H1 (cell line): Measurements from ENCODE around the gene CACNG4. TPM values are rescaled to one million over a fixed set of nuclear protein-coding genes. Genes with fewer than 3 reads are reported as not detected.

Source experiments
- CTCF ChIA-PET: fragments of 300-600 bp; sonication (Branson Sonifier 250); formaldehyde crosslinking; loops from one replicate; lab custom pipeline; 2021; ENCODE audit not compliant: partially characterized antibody; lab: Charles Lee
- POLR2A ChIA-PET: fragments of 300-600 bp; sonication (Branson Sonifier 250); formaldehyde crosslinking; loops from one replicate; lab custom pipeline; 2021; ENCODE audit warnings: inconsistent platforms; ENCODE audit not compliant: partially characterized antibody; lab: Charles Lee
- DNase-seq, 2 experiments: peaks; one replicate each; pipeline versions ENCODE4 v3.0.0 to v3.0.0-alpha.2; 2010 to 2022; ENCODE audit warnings: low spot score in 2 of 2, low read depth in 1 of 2, mixed read lengths in 1 of 2
- FAIRE-seq: peaks from 2 replicates; lab custom pipeline; 2011; peaks lifted over from hg19 to GRCh38; lab: Jason Lieb, UNC
- H2AFZ ChIP-seq: 2 replicates; pipeline ENCODE4 v1.8.1; 2012; ENCODE audit warnings: low read length, inconsistent platforms
- H2AK5ac ChIP-seq: 2 replicates; pipeline ENCODE4 v1.6.1; 2013; ENCODE audit warnings: low read depth, low read length
- H2BK120ac ChIP-seq: replicated peaks from 2 replicates; pipeline ENCODE3; 2013; ENCODE audit warnings: low read depth, low read length, inconsistent platforms
- H2BK12ac ChIP-seq: 2 replicates; pipeline ENCODE4 v1.6.1; 2013; ENCODE audit warnings: low read depth, low read length
- H2BK15ac ChIP-seq: 2 replicates; pipeline ENCODE4 v1.6.1; 2013; ENCODE audit warnings: low read length
- H2BK20ac ChIP-seq: 2 replicates; pipeline ENCODE4 v1.6.1; 2013; ENCODE audit warnings: low read length
- H2BK5ac ChIP-seq: 2 replicates; pipeline ENCODE4 v1.6.1; 2013; ENCODE audit warnings: low read depth, low read length
- H3K14ac ChIP-seq: 2 replicates; pipeline ENCODE4 v1.6.1; 2013; ENCODE audit warnings: inconsistent platforms; ENCODE audit not compliant: insufficient read length
- H3K18ac ChIP-seq: 2 replicates; pipeline ENCODE4 v1.6.1; 2013; ENCODE audit warnings: low read length; ENCODE audit errors: extremely low read depth
- H3K23ac ChIP-seq: 2 replicates; pipeline ENCODE4 v1.6.1; 2013; ENCODE audit warnings: inconsistent platforms; ENCODE audit not compliant: insufficient read length
- H3K23me2 ChIP-seq: 2 replicates; pipeline ENCODE4 v1.6.1; 2013; ENCODE audit warnings: low read depth, low read length
- H3K27ac ChIP-seq: 2 replicates; pipeline ENCODE4 v1.6.1; 2011; ENCODE audit warnings: low read depth, low read length, inconsistent platforms
- H3K27me3 ChIP-seq, 4 experiments: replicated peaks in 1 of 4; 1 replicate in 1 of 4; 2 replicates in 3 of 4; pipeline versions ENCODE4 v1.6.1 to v1.8.1; 2011 to 2013; ENCODE audit warnings: low read length in 3 of 4, mild to moderate bottlenecking in 3 of 4, inconsistent platforms in 2 of 4, mixed read lengths in 2 of 4, moderate library complexity in 1 of 4; ENCODE audit not compliant: control insufficient read depth in 3 of 4, insufficient read depth in 3 of 4; ENCODE audit errors: extremely low read depth in 1 of 4
- H3K36me3 ChIP-seq, 4 experiments: 2 replicates each; pipeline versions ENCODE4 v1.6.1 to v1.8.1; 2011 to 2013; ENCODE audit warnings: mild to moderate bottlenecking in 4 of 4, low read length in 3 of 4, moderate library complexity in 2 of 4, control low read depth in 1 of 4, inconsistent platforms in 1 of 4; ENCODE audit not compliant: insufficient read depth in 4 of 4, control insufficient read depth in 2 of 4
- H3K4ac ChIP-seq: replicated peaks from 2 replicates; pipeline ENCODE3; 2013; ENCODE audit warnings: low read length, low read depth, mixed read lengths, inconsistent platforms; ENCODE audit not compliant: insufficient read length
- H3K4me1 ChIP-seq, 4 experiments: replicated peaks in 1 of 4; 1 replicate in 1 of 4; 2 replicates in 3 of 4; pipeline versions ENCODE4 v1.6.1 to v1.8.1; 2011 to 2013; ENCODE audit warnings: low read length in 3 of 4, inconsistent platforms in 2 of 4, mixed read lengths in 1 of 4; ENCODE audit not compliant: insufficient read depth in 4 of 4, control insufficient read depth in 3 of 4
- H3K4me2 ChIP-seq, 2 experiments: 2 replicates each; pipeline versions ENCODE4 v1.6.1 to v1.8.1; 2011 to 2013; ENCODE audit warnings: low read depth in 2 of 2, low read length in 2 of 2, control low read depth in 1 of 2, inconsistent platforms in 1 of 2, mild to moderate bottlenecking in 1 of 2; ENCODE audit not compliant: insufficient read depth in 1 of 2
- H3K4me3 ChIP-seq, 4 experiments: fragments of 200-600, 300-600 bp in 1 of 4; sonication (generic), shearing (Covaris generic), sonication (Bioruptor Twin) in 1 of 4; 2 replicates each; pipeline versions ENCODE4 v1.5.1 to v1.8.1; 2011 to 2016; ENCODE audit warnings: low read length in 4 of 4, low read depth in 3 of 4, control low read depth in 2 of 4, inconsistent platforms in 2 of 4, mild to moderate bottlenecking in 2 of 4, mixed read lengths in 1 of 4, moderate library complexity in 1 of 4; ENCODE audit not compliant: insufficient read depth in 2 of 4; ENCODE audit errors: extremely low read depth in 1 of 4
- H3K56ac ChIP-seq: replicated peaks from 2 replicates; pipeline ENCODE3; 2013; ENCODE audit warnings: low read depth, mild to moderate bottlenecking, mixed read lengths, low read length, inconsistent platforms; ENCODE audit not compliant: insufficient read length
- H3K79me1 ChIP-seq: 2 replicates; pipeline ENCODE4 v1.6.1; 2013; ENCODE audit warnings: low read depth, low read length, control low read depth
- H3K79me2 ChIP-seq, 2 experiments: 2 replicates each; pipeline versions ENCODE4 v1.6.1 to v1.8.1; 2012 to 2013; ENCODE audit warnings: low read length in 2 of 2, mild to moderate bottlenecking in 2 of 2, inconsistent platforms in 1 of 2; ENCODE audit not compliant: insufficient read depth in 2 of 2, control insufficient read depth in 1 of 2
- H3K9ac ChIP-seq, 4 experiments: replicated peaks in 1 of 4; 1 replicate in 1 of 4; 2 replicates in 3 of 4; pipeline versions ENCODE4 v1.6.1 to v1.8.1; 2011 to 2013; ENCODE audit warnings: low read depth in 3 of 4, low read length in 3 of 4, control low read depth in 2 of 4, mild to moderate bottlenecking in 2 of 4, moderate library complexity in 2 of 4, inconsistent platforms in 1 of 4; ENCODE audit errors: extremely low read depth in 1 of 4
- H3K9me3 ChIP-seq, 2 experiments: 2 replicates each; pipeline versions ENCODE4 v1.6.1 to v1.8.1; 2012 to 2013; ENCODE audit warnings: mild to moderate bottlenecking in 2 of 2, moderate library complexity in 2 of 2, control low read depth in 1 of 2, inconsistent platforms in 1 of 2, low read depth in 1 of 2, low read length in 1 of 2, mixed read lengths in 1 of 2; ENCODE audit not compliant: insufficient read depth in 2 of 2
- H4K20me1 ChIP-seq, 2 experiments: replicated peaks in 1 of 2; 2 replicates each; pipeline versions ENCODE3 to v1.8.1; 2011 to 2013; ENCODE audit warnings: inconsistent platforms in 2 of 2, low read length in 2 of 2, mild to moderate bottlenecking in 1 of 2; ENCODE audit not compliant: insufficient read depth in 2 of 2, control insufficient read depth in 1 of 2
- H4K5ac ChIP-seq: 2 replicates; pipeline ENCODE4 v1.6.1; 2013; ENCODE audit warnings: low read length, low read depth, mixed read lengths, inconsistent platforms; ENCODE audit not compliant: insufficient read length
- H4K8ac ChIP-seq: 2 replicates; pipeline ENCODE4 v1.8.0; 2013; ENCODE audit warnings: mild to moderate bottlenecking, moderate library complexity, low read length, inconsistent platforms; ENCODE audit not compliant: insufficient read depth; ENCODE audit errors: extremely low read depth
- H4K91ac ChIP-seq: replicated peaks from 2 replicates; pipeline ENCODE3; 2013; ENCODE audit warnings: low read length, mixed read lengths, inconsistent platforms; ENCODE audit not compliant: insufficient read length
- ASH2L ChIP-seq: fragments of 200-600, 300-600 bp; sonication (generic); IDR thresholded peaks from one replicate; pipeline ENCODE4 v1.7.1; 2017; ENCODE audit warnings: low read length
- BCL11A ChIP-seq, 2 experiments: IDR thresholded peaks; one replicate each; pipeline ENCODE4 v1.6.1; 2011; ENCODE audit warnings: low read depth in 2 of 2, low read length in 2 of 2, mild to moderate bottlenecking in 2 of 2
- CBX8 ChIP-seq: fragments of 300-800, 300-1000 bp; sonication (generic); IDR thresholded peaks from 2 replicates; pipeline ENCODE4 v1.7.1; 2016; ENCODE audit warnings: low read depth, low read length, borderline replicate concordance
- CHD1 ChIP-seq: IDR thresholded peaks from 2 replicates; pipeline ENCODE4 v1.6.1; 2012; ENCODE audit warnings: low read depth, low read length, improper control_type of control experiment
- CHD2 ChIP-seq: IDR thresholded peaks from 2 replicates; pipeline ENCODE4 v1.6.1; 2012; ENCODE audit warnings: low read length, improper control_type of control experiment
- EGR1 ChIP-seq: IDR thresholded peaks from 2 replicates; pipeline ENCODE4 v1.6.1; 2011; ENCODE audit warnings: low read depth, low read length, borderline replicate concordance
- GABPA ChIP-seq: IDR thresholded peaks from 2 replicates; pipeline ENCODE4 v1.6.1; 2011; ENCODE audit warnings: mild to moderate bottlenecking, low read length, moderate library complexity, borderline replicate concordance; ENCODE audit not compliant: insufficient read depth
- JUND ChIP-seq: IDR thresholded peaks from 2 replicates; pipeline ENCODE4 v1.6.1; 2011; ENCODE audit warnings: mild to moderate bottlenecking, improper control_type of control experiment, low read length
- KDM4A ChIP-seq: IDR thresholded peaks from one replicate; pipeline ENCODE4 v1.7.1; 2012; ENCODE audit warnings: low read depth, mild to moderate bottlenecking, moderate library complexity, low read length, inconsistent platforms; ENCODE audit not compliant: severe bottlenecking
- NRF1 ChIP-seq: IDR thresholded peaks from 2 replicates; pipeline ENCODE4 v1.6.1; 2011; ENCODE audit warnings: mild to moderate bottlenecking, low read depth, low read length, improper control_type of control experiment
- PHF8 ChIP-seq: fragments of 200-600 bp; sonication (generic); conservative IDR thresholded peaks from 2 replicates; pipeline ENCODE4 v1.7.1; 2012; ENCODE audit warnings: low read depth, mild to moderate bottlenecking, inconsistent platforms, low read length, moderate library complexity
- SIX5 ChIP-seq: IDR thresholded peaks from 2 replicates; pipeline ENCODE4 v1.6.1; 2011; ENCODE audit warnings: mild to moderate bottlenecking, low read depth, low read length
- TAF1 ChIP-seq: IDR thresholded peaks from 2 replicates; pipeline ENCODE4 v1.6.1; 2011; ENCODE audit warnings: mild to moderate bottlenecking, low read depth, low read length
- WGBS, 2 experiments: shearing (Covaris generic) in 1 of 2; methylation state at CpG; one replicate each; pipeline versions ENCODE4 v1.1.6 to v1.1.7; 2013 to 2015; ENCODE audit warnings: low lambda C conversion rate in 2 of 2, mixed read lengths in 2 of 2, inconsistent platforms in 1 of 2, low coverage in 1 of 2, missing lambda C conversion rate in 1 of 2; ENCODE audit not compliant: insufficient replicate concordance in 2 of 2, insufficient coverage in 1 of 2, insufficient read length in 1 of 2; ENCODE audit errors: extremely low coverage in 1 of 2, missing lambda C conversion rate in 1 of 2; 5-methylcytosine and 5-hydroxymethylcytosine counted together
- polyA plus RNA-seq, 7 experiments: library from polyadenylated mRNA; depleted of rRNA in 3 of 7; stranded (reverse) in 5 of 7; unstranded in 2 of 7; fragments of >200 nt in 5 of 7; fragments of 200-250 nt in 2 of 7; gene quantifications; 1 replicate in 5 of 7; 2 replicates in 1 of 7; 4 replicates in 1 of 7; pipeline versions ENCODE4 v1.2.1 to v1.2.3, GENCODE V29; 2011 to 2013; ENCODE audit warnings: missing spikeins in 2 of 7, mixed read lengths in 2 of 7
- total RNA-seq: library from RNA; stranded (reverse); fragmentation: NEBNext Ultra II Directional; extraction: Animal tissue kit (Norgen Biotek cat#: 25700); gene quantifications from 2 replicates; pipeline ENCODE4 v1.2.1, GENCODE V29; 2021

Gene CACNG4
- total and polyA plus RNA-seq, 2 of the 8 experiments (the other 6 are each of a cell fraction or from before 2014, with no cell fraction given): 3.6 to 5.6 TPM

DNA sequence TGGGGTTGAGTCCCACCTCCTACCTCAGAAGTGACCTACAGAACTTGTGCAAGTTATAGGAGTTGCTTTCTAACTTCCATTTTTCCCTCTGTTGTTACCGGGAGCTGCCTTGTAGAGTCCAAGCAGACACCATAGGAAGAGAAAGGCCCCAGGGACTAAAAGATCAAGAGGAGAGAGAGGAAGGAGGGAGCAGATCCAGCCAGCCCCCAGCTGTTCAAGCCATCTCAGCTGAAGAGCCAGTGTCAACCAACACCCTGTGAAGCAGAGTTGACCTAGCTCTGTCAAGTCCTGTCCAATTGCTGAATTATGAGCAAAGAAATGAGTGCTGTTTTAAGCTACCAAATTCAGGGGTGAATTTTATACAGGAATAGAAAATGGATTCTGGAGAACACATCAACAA, 34.9 kb upstream of the CACNG4 start:
- ChIA-PET POLR2A (no interaction called here), CTCF (interaction anchor here (0.6 to 3.5 kb wide), 4 partner anchors 12 to 722 kb away, joined by 3 to 17 read pairs (median 10); no protein-coding TSS in a partner anchor)
- 42% methylated on average over 1 of the region's 1 CpG; no CpG with 5 or more reads in 1 of the 2 experiments for WGBS, 2 experiments

More for the DNA sequence above, 34.9 kb upstream of the CACNG4 start:
- no peak overlapping the region for H2AFZ ChIP-seq
- no peak overlapping the region for H3K4ac ChIP-seq
- no peak for DNase-seq
- H2BK5ac ChIP-seq: no peak overlapping the region
- H3K18ac ChIP-seq: no peak overlapping the region
- no peak overlapping the region for H2BK20ac ChIP-seq
- no peak overlapping the region for H2BK15ac ChIP-seq
- no peak overlapping the region for H3K4me2 ChIP-seq
- H3K23ac ChIP-seq: no peak overlapping the region
- no peaks in the 10 kb centered on the region for H4K20me1 ChIP-seq
- H3K36me3 ChIP-seq: no peaks in the 10 kb centered on the region
- H3K4me3 ChIP-seq: no peak overlapping the region
- FAIRE-seq: no peak
- H4K5ac ChIP-seq: no peak overlapping the region
- H3K23me2 ChIP-seq: no peaks in the 10 kb centered on the region
- H3K9ac ChIP-seq: no peak overlapping the region
- H2BK12ac ChIP-seq: no peak overlapping the region
- no peak overlapping the region for H3K56ac ChIP-seq
- no peaks in the 10 kb centered on the region for H3K9me3 ChIP-seq
- H4K8ac ChIP-seq: no peak overlapping the region
- no peak overlapping the region for H2BK120ac ChIP-seq
- H3K79me2 ChIP-seq: no peaks in the 10 kb centered on the region
- H3K27ac ChIP-seq: no peak overlapping the region
- H3K27me3 ChIP-seq: no peaks in the 10 kb centered on the region
- no peak overlapping the region for H2AK5ac ChIP-seq
- H3K4me1 ChIP-seq: no peaks in the 10 kb centered on the region
- no peak overlapping the region for H3K14ac ChIP-seq
- TF ChIP-seq SIX5 (no peak), CBX8 (no peak), GABPA (no peak), PHF8 (no peak), KDM4A (no peak), JUND (no peak), BCL11A (IDR thresholded peaks at IDR 0.05; ENCODE audit: low read depth in 2 of 2, low read length in 2 of 2) (no peak), EGR1 (no peak), CHD1 (no peak), NRF1 (no peak), CHD2 (no peak), TAF1 (no peak), ASH2L (no peak)
- no peaks in the 10 kb centered on the region for H3K79me1 ChIP-seq
- no peak overlapping the region for H4K91ac ChIP-seq
